Measurements from ENCODE around the gene ABHD14A. TPM values are rescaled to one million over a fixed set of nuclear protein-coding genes. Genes with fewer than 3 reads are reported as not detected.
A peak's percentile ranks its signal among the peaks of the same experiment; 100 is the strongest.

ABHD14A gene
- total and polyA plus RNA-seq, 2 of the 13 experiments (the other 11 are each of a cell fraction or from before 2014, with no cell fraction given) = 29.5 to 46.9 TPM

DNA sequence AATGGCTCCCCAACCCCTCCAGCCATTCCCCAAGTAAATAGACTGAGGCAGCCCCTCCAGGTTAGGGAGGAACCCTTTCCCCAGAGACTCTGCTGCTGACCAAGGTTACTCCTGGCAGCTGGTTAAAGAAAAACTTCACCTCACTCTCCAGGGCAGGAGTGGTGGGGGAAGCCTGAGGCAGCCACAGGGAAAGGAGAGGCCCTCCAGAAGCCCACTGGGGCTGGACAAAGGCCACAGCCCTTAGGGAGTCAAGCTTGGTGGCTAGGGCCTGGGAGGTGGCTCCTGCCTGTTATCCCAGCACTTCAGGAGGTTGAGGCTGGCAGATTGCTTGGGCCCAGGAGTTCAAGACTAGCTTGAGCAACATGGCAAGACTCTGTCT, 9.4 kb downstream of the ABHD14A start (continued):
- TF ChIP-seq TCF7L2 (IDR thresholded peaks at IDR 0.05; ENCODE audit: low read depth, low read length) = no peak
- 0 out of 2 replicates have a peak, but pooled peaks have one; percentile 18 for TF ChIP-seq ZNF619 (CRISPR knock-in tag; IDR thresholded peaks at IDR 0.05)
- TF ChIP-seq RARG (CRISPR knock-in tag; IDR thresholded peaks at IDR 0.05; ENCODE audit: low read depth) = no peak
- TF ChIP-seq NR2C2 (CRISPR knock-in tag; IDR thresholded peaks at IDR 0.05; ENCODE audit: borderline replicate concordance) = no peak
- TF ChIP-seq, protein P1, sequence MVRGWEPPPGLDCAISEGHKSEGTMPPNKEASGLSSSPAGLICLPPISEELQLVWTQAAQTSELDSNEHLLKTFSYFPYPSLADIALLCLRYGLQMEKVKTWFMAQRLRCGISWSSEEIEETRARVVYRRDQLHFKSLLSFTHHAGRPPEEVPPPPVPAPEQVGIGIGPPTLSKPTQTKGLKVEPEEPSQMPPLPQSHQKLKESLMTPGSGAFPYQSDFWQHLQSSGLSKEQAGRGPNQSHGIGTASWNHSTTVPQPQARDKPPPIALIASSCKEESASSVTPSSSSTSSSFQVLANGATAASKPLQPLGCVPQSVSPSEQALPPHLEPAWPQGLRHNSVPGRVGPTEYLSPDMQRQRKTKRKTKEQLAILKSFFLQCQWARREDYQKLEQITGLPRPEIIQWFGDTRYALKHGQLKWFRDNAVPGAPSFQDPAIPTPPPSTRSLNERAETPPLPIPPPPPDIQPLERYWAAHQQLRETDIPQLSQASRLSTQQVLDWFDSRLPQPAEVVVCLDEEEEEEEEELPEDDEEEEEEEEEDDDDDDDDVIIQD (CRISPR knock-in tag; IDR thresholded peaks at IDR 0.05; ENCODE audit: low read depth) = no peak
- TF ChIP-seq, protein P2, sequence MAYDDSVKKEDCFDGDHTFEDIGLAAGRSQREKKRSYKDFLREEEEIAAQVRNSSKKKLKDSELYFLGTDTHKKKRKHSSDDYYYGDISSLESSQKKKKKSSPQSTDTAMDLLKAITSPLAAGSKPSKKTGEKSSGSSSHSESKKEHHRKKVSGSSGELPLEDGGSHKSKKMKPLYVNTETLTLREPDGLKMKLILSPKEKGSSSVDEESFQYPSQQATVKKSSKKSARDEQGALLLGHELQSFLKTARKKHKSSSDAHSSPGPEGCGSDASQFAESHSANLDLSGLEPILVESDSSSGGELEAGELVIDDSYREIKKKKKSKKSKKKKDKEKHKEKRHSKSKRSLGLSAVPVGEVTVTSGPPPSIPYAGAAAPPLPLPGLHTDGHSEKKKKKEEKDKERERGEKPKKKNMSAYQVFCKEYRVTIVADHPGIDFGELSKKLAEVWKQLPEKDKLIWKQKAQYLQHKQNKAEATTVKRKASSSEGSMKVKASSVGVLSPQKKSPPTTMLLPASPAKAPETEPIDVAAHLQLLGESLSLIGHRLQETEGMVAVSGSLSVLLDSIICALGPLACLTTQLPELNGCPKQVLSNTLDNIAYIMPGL (CRISPR knock-in tag; IDR thresholded peaks at IDR 0.05; ENCODE audit: borderline replicate concordance in 1 of 2, low read depth in 1 of 2) = peak in 1 of 2 experiments; percentile 38; a peak in 1 of 4 replicates
- TF ChIP-seq, protein P3, sequence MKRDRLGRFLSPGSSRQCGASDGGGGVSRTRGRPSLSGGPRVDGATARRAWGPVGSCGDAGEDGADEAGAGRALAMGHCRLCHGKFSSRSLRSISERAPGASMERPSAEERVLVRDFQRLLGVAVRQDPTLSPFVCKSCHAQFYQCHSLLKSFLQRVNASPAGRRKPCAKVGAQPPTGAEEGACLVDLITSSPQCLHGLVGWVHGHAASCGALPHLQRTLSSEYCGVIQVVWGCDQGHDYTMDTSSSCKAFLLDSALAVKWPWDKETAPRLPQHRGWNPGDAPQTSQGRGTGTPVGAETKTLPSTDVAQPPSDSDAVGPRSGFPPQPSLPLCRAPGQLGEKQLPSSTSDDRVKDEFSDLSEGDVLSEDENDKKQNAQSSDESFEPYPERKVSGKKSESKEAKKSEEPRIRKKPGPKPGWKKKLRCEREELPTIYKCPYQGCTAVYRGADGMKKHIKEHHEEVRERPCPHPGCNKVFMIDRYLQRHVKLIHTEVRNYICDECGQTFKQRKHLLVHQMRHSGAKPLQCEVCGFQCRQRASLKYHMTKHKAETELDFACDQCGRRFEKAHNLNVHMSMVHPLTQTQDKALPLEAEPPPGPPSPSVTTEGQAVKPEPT (CRISPR knock-in tag; IDR thresholded peaks at IDR 0.05; ENCODE audit: low read depth) = no peak
- TF ChIP-seq KMT2A (CRISPR knock-in tag; IDR thresholded peaks at IDR 0.05) = no peak
- no peak for TF ChIP-seq SOX6 (IDR thresholded peaks at IDR 0.05)
- peak; percentile 22; the same call in 1 of the 2 replicates for TF ChIP-seq SOX6 (CRISPR knock-in tag; IDR thresholded peaks at IDR 0.05)
- TF ChIP-seq TGIF2 (CRISPR knock-in tag; IDR thresholded peaks at IDR 0.05) = 0 out of 2 replicates have a peak, but pooled peaks have one; percentile 11
- no peak for TF ChIP-seq SP4 (CRISPR knock-in tag; IDR thresholded peaks at IDR 0.05)
- TF ChIP-seq TBP (CRISPR knock-in tag; IDR thresholded peaks at IDR 0.05) = no peak
- no peak for TF ChIP-seq SMAD3 (CRISPR knock-in tag; IDR thresholded peaks at IDR 0.05)

All from HepG2 (cell line).